ENCODE data around the gene FOXE3. TPM values are rescaled to one million over a fixed set of nuclear protein-coding genes. Genes with fewer than 3 reads are reported as not detected.

Gene FOXE3
- total RNA-seq, 2 experiments from 2014 or later: not detected

Other genes with a start within 250 kb of the FOXE3 start
- not detected for gene PDZK1IP1, start 226.2 kb upstream of the FOXE3 start, total RNA-seq
- gene TAL1, start 184.1 kb upstream of the FOXE3 start, total RNA-seq: not detected
- 10 to 100 TPM; 28.0 to 28.2 TPM for gene STIL, start 102.1 kb upstream of the FOXE3 start, total RNA-seq
- gene CMPK1, start 82.5 kb upstream of the FOXE3 start, total RNA-seq: 100 to 1,000 TPM; 101 to 102 TPM
- gene FOXD2, start 21.8 kb downstream of the FOXE3 start, total RNA-seq: under 1 TPM in 1 of 2 experiments, not detected in 1; 0.04 TPM